DOHH2 (cell line): Measurements from ENCODE around the gene RPS27A.

ENCODE experiments used
- EZH2phosphoT487 ChIP-seq: fragments of 200-600 bp; sonication (generic); IDR thresholded peaks from 2 replicates; pipeline ENCODE4 v1.6.1; 2017; ENCODE audit warnings: borderline replicate concordance, mild to moderate bottlenecking, antibody characterized with exemption, low read length, moderate library complexity, mixed read lengths
- TF ChIP-seq, protein P1 (sequence below): fragments of 200-600 bp; sonication (generic); IDR thresholded peaks from one replicate; pipeline ENCODE4 v1.5.1; 2014; ENCODE audit warnings: antibody characterized with exemption, mild to moderate bottlenecking, low read depth, low read length; ENCODE audit not compliant: poor library complexity, severe bottlenecking

- TF ChIP-seq, protein P1, sequence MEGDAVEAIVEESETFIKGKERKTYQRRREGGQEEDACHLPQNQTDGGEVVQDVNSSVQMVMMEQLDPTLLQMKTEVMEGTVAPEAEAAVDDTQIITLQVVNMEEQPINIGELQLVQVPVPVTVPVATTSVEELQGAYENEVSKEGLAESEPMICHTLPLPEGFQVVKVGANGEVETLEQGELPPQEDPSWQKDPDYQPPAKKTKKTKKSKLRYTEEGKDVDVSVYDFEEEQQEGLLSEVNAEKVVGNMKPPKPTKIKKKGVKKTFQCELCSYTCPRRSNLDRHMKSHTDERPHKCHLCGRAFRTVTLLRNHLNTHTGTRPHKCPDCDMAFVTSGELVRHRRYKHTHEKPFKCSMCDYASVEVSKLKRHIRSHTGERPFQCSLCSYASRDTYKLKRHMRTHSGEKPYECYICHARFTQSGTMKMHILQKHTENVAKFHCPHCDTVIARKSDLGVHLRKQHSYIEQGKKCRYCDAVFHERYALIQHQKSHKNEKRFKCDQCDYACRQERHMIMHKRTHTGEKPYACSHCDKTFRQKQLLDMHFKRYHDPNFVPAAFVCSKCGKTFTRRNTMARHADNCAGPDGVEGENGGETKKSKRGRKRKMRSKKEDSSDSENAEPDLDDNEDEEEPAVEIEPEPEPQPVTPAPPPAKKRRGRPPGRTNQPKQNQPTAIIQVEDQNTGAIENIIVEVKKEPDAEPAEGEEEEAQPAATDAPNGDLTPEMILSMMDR, result no peak
- TF ChIP-seq EZH2phosphoT487, result no peak
These were observed 10.1 kb downstream of the RPS27A start for GRCh38 chr2:55242617-55243016.
